Panc1 (cell line): ENCODE data around the gene PDE3B. TPM values are rescaled to one million over a fixed set of nuclear protein-coding genes. Genes with fewer than 3 reads are reported as not detected.
"Not testable (repeated sequence)": the region's sequence is repeated elsewhere in the genome, so short reads cannot be mapped to it uniquely, and the experiment has no call there.

Experiments
- ATAC-seq: fragments of 200-7000 bp; cut with Tn5 transposase; 2 replicates; pipeline ENCODE4 v1.9.1; 2020; ENCODE audit warnings: mild to moderate bottlenecking, moderate library complexity
- BruUV-seq: library from RNA; stranded (reverse); fragments of 400-500 nt; replicated peaks from 2 replicates; lab custom pipeline; 2021; lab: Mats Ljungman, UMichigan
- CTCF ChIA-PET: fragments of 300-600 bp; sonication (Branson Sonifier 250); formaldehyde crosslinking; loops from one replicate; lab custom pipeline; 2022; ENCODE audit warnings: antibody characterized with exemption; lab: Charles Lee
- POLR2A ChIA-PET: fragments of 300-600 bp; sonication (Branson Sonifier 250); formaldehyde crosslinking; loops from one replicate; lab custom pipeline; 2022; ENCODE audit warnings: antibody characterized with exemption; lab: Charles Lee
- DNase-seq: peaks from one replicate; pipeline ENCODE4 v3.0.0-alpha.2; 2010; ENCODE audit warnings: low read depth, low spot score
- H3K27ac ChIP-seq: 2 replicates; pipeline ENCODE4 v1.5.1; 2011; ENCODE audit warnings: mild to moderate bottlenecking, low read length, inconsistent platforms
- H3K27me3 ChIP-seq: fragments of 200-500 bp; sonication (Bioruptor generic); 2 replicates; pipeline ENCODE4 v1.6.0; 2014; ENCODE audit warnings: low read length, inconsistent platforms; ENCODE audit not compliant: control insufficient read depth, insufficient read depth
- H3K36me3 ChIP-seq: fragments of 200-500 bp; sonication (Bioruptor generic); 2 replicates; pipeline ENCODE4 v1.5.1; 2014; ENCODE audit warnings: inconsistent platforms, mild to moderate bottlenecking, low read length, moderate library complexity; ENCODE audit not compliant: control insufficient read depth, insufficient read depth
- H3K4me1 ChIP-seq: 2 replicates; pipeline ENCODE4 v1.5.1; 2011; ENCODE audit warnings: inconsistent platforms, mild to moderate bottlenecking, low read length, moderate library complexity; ENCODE audit not compliant: control insufficient read depth, insufficient read depth
- H3K4me3 ChIP-seq, 2 experiments: 2 replicates each; pipeline ENCODE4 v1.5.1; 2011 to 2012; ENCODE audit warnings: low read depth in 2 of 2, low read length in 2 of 2, mild to moderate bottlenecking in 2 of 2, inconsistent platforms in 1 of 2, moderate library complexity in 1 of 2
- H3K9me3 ChIP-seq: fragments of 200-500 bp; sonication (Bioruptor generic); 2 replicates; pipeline ENCODE4 v1.5.1; 2014; ENCODE audit warnings: low read depth, mild to moderate bottlenecking, inconsistent platforms, low read length, moderate library complexity; ENCODE audit not compliant: control insufficient read depth, insufficient read depth
- POLR2AphosphoS5 ChIP-seq: IDR thresholded peaks from 2 replicates; pipeline ENCODE4 v1.6.1; 2012; ENCODE audit warnings: mild to moderate bottlenecking, low read depth, low read length, moderate library complexity
- SIN3A ChIP-seq: IDR thresholded peaks from 2 replicates; pipeline ENCODE4 v1.6.1; 2012; ENCODE audit warnings: low read depth, mild to moderate bottlenecking, low read length, moderate library complexity, borderline replicate concordance; ENCODE audit not compliant: insufficient read depth
- TCF7L2 ChIP-seq: IDR thresholded peaks from 2 replicates; pipeline ENCODE4 v1.6.1; 2011; ENCODE audit warnings: mild to moderate bottlenecking, low read depth, low read length, inconsistent platforms
- in situ Hi-C: cut with HindIII; loops from 2 replicates; pipeline ENCODE4 v1.10.0; 2016; ENCODE audit warnings: low sequenced_read_pairs, low pct_unique_long_range_greater_than_20kb
- intact Hi-C: fragments of 100-400 bp; cut with micrococcal nuclease; formaldehyde crosslinking; loops from one replicate; pipeline ENCODE4 v1.10.0; 2022; ENCODE audit not compliant: unreplicated experiment
- total RNA-seq: library from RNA; stranded (reverse); gene quantifications from one replicate; pipeline ENCODE4 v1.2.1, GENCODE V29; 2021; ENCODE audit not compliant: unreplicated experiment
- TF ChIP-seq, protein P1 (sequence below): fragments of 450-650 bp; IDR thresholded peaks from 2 replicates; pipeline ENCODE4 v1.5.1; 2017; ENCODE audit warnings: mild to moderate bottlenecking
- TF ChIP-seq, protein P2 (sequence below), 2 experiments: IDR thresholded peaks; 2 replicates each; pipeline ENCODE4 v1.6.1; 2011 to 2012; ENCODE audit warnings: low read depth in 2 of 2, control low read depth in 1 of 2, low read length in 1 of 2, mild to moderate bottlenecking in 1 of 2, moderate library complexity in 1 of 2; ENCODE audit not compliant: insufficient read depth in 1 of 2

The PDE3B gene
- total RNA-seq, 1 experiment from 2014 or later: 33.0 TPM

DNA sequence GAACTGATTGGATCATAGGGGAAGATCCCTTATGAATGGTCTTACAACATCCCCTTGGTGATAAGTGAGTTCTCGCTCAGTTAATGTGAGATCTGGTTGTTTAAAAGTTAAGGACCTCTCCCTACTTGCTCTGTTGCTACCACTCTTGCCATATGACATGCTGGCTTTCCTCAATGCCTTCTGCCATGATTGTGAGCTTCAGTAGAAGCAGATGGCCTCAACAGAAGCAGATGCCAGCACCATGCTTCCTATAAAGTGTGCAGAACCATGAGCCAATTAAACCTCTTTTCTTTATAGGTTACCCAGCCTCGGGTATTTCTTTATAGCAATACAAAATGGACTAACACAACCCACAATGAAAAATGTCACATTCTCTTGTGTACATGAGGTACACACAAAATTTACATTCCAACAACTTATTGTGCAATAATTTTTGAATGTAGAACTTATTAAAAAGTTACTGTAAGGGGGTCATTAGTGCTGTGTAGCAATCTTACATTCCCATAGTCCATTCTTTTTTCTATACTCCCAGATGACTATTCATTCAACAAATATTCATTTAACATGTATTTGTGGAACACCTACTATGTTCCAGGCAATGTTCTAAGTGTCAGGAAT, 238.1 kb downstream of the PDE3B start:
- Histone ChIP-seq H3K4me1 (no peaks in the 10 kb centered on the region; the same call in 1 of the 2 replicates), H3K4me3 (no peak overlapping the region), H3K27me3 (no peaks in the 10 kb centered on the region), H3K27ac (no peak overlapping the region), H3K36me3 (no peaks in the 10 kb centered on the region), H3K9me3 (no peaks in the 10 kb centered on the region)
- intact Hi-C loops: no loop called here
- CTCF ChIA-PET: no interaction called here
- in situ Hi-C loops: no loop called here
- DNase-seq (no peak), ATAC-seq (no peak)
- BruUV-seq: no TSS peak
- POLR2A ChIA-PET: no interaction called here
- TF ChIP-seq SIN3A (no peak), TCF7L2 (no peak), POLR2AphosphoS5 (no peak)
- TF ChIP-seq, protein P1, sequence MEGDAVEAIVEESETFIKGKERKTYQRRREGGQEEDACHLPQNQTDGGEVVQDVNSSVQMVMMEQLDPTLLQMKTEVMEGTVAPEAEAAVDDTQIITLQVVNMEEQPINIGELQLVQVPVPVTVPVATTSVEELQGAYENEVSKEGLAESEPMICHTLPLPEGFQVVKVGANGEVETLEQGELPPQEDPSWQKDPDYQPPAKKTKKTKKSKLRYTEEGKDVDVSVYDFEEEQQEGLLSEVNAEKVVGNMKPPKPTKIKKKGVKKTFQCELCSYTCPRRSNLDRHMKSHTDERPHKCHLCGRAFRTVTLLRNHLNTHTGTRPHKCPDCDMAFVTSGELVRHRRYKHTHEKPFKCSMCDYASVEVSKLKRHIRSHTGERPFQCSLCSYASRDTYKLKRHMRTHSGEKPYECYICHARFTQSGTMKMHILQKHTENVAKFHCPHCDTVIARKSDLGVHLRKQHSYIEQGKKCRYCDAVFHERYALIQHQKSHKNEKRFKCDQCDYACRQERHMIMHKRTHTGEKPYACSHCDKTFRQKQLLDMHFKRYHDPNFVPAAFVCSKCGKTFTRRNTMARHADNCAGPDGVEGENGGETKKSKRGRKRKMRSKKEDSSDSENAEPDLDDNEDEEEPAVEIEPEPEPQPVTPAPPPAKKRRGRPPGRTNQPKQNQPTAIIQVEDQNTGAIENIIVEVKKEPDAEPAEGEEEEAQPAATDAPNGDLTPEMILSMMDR: no peak
- TF ChIP-seq, protein P2, sequence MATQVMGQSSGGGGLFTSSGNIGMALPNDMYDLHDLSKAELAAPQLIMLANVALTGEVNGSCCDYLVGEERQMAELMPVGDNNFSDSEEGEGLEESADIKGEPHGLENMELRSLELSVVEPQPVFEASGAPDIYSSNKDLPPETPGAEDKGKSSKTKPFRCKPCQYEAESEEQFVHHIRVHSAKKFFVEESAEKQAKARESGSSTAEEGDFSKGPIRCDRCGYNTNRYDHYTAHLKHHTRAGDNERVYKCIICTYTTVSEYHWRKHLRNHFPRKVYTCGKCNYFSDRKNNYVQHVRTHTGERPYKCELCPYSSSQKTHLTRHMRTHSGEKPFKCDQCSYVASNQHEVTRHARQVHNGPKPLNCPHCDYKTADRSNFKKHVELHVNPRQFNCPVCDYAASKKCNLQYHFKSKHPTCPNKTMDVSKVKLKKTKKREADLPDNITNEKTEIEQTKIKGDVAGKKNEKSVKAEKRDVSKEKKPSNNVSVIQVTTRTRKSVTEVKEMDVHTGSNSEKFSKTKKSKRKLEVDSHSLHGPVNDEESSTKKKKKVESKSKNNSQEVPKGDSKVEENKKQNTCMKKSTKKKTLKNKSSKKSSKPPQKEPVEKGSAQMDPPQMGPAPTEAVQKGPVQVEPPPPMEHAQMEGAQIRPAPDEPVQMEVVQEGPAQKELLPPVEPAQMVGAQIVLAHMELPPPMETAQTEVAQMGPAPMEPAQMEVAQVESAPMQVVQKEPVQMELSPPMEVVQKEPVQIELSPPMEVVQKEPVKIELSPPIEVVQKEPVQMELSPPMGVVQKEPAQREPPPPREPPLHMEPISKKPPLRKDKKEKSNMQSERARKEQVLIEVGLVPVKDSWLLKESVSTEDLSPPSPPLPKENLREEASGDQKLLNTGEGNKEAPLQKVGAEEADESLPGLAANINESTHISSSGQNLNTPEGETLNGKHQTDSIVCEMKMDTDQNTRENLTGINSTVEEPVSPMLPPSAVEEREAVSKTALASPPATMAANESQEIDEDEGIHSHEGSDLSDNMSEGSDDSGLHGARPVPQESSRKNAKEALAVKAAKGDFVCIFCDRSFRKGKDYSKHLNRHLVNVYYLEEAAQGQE (IDR thresholded peaks at IDR 0.05; ENCODE audit: insufficient read depth in 1 of 2, low read depth in 2 of 2, low read length in 1 of 2): no peak

DNA sequence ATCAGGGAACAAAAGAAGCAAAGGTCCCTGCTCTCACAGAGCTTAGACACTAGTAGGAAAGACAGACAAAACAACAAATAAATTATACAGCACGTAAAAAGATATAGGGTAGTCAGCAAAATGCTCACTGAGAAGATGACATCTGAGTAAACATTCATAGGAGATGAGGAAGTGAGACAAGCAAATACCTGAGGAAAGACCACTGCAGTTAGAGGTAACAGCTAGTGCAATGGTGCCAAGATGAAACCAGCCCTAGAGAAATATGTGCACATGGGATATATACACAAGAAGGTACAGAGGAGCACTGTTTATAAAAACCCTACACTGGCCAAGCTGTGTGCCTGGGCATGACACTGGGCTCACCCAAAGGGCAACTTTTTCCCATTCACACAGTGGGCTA, 238.6 kb downstream of the PDE3B start:
- Histone ChIP-seq H3K9me3 (no peaks in the 10 kb centered on the region), H3K4me1 (no peaks in the 10 kb centered on the region; the same call in 1 of the 2 replicates), H3K36me3 (no peaks in the 10 kb centered on the region), H3K27me3 (no peaks in the 10 kb centered on the region), H3K4me3 (no peak overlapping the region), H3K27ac (no peak overlapping the region)
- no TSS peak for BruUV-seq
- ChIA-PET POLR2A (no interaction called here), CTCF (no interaction called here)
- TF ChIP-seq SIN3A (no peak), TCF7L2 (no peak), POLR2AphosphoS5 (no peak)
- TF ChIP-seq, protein P1: no peak
- TF ChIP-seq, protein P2 (IDR thresholded peaks at IDR 0.05; ENCODE audit: insufficient read depth in 1 of 2, low read depth in 2 of 2, low read length in 1 of 2): no peak
- intact Hi-C loops (no loop called here), in situ Hi-C loops (no loop called here)
- no peak for DNase-seq
- ATAC-seq: no peak

DNA sequence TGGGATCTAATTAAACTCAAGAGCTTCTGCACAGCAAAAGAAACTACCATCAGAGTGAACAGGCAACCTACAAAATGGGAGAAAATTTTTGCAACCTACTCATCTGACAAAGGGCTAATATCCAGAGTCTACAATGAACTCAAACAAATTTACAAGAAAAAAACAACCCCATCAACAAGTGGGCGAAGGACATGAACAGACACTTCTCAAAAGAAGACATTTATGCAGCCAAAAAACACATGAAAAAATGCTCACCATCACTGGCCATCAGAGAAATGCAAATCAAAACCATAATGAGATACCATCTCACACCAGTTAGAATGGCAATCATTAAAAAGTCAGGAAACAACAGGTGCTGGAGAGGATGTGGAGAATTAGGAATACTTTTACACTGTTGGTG, 240.1 kb downstream of the PDE3B start:
- CTCF ChIA-PET, H3K36me3 ChIP-seq: not testable (repeated sequence)

More for the DNA sequence above, 240.1 kb downstream of the PDE3B start:
- H3K27ac ChIP-seq, in situ Hi-C loops, H3K4me3 ChIP-seq, H3K9me3 ChIP-seq, POLR2A ChIA-PET, ATAC-seq, H3K4me1 ChIP-seq, intact Hi-C loops, H3K27me3 ChIP-seq, DNase-seq, BruUV-seq: not testable (repeated sequence)
